ENCODE measurements around the gene MOB2. TPM values are rescaled to one million over a fixed set of nuclear protein-coding genes. Genes with fewer than 3 reads are reported as not detected.

Gene MOB2
- total RNA-seq, 2 donors from 2014 or later: 39.3 to 46.5 TPM

DNA sequence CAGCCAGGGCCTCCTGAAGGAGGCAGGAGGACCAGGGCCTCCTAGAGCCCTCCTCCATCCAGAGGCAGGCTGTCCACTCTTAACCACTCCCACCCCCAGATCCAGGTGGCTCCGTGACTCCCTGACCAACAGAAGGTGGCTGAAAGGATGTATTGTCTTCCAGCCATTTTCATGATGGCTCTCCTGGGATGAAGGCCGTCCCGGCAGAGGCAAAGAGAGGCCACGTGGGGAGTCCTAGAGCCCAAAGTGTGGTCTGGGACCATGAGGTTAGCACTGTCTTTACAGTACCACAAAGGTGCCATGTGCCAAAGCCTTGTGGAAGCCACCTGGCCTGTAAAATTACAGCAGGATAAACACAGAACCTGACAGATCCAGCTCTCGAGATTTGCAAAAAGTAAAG, 43.2 kb upstream of the MOB2 start:
- WGBS: 55% methylated on average over 5 of the region's 5 CpGs
- DNase-seq (ENCODE audit: low spot score): no peak
- Histone ChIP-seq H3K27ac (no peak overlapping the region), H3K36me3 (no peaks in the 10 kb centered on the region), H3K4me1 (replicated peaks) (peaks cover 23% of the 10 kb centered on the region), H3K27me3 (replicated peaks; ENCODE audit: insufficient read depth) (no peaks in the 10 kb centered on the region), H3K4me3 (no peak overlapping the region), H3K9me3 (no peaks in the 10 kb centered on the region)
- intact Hi-C loops (cut with DNase I): loop anchor here (5.0 kb wide), 1 partner anchor 77 kb away; no protein-coding TSS in a partner anchor
- TF ChIP-seq, protein P1, sequence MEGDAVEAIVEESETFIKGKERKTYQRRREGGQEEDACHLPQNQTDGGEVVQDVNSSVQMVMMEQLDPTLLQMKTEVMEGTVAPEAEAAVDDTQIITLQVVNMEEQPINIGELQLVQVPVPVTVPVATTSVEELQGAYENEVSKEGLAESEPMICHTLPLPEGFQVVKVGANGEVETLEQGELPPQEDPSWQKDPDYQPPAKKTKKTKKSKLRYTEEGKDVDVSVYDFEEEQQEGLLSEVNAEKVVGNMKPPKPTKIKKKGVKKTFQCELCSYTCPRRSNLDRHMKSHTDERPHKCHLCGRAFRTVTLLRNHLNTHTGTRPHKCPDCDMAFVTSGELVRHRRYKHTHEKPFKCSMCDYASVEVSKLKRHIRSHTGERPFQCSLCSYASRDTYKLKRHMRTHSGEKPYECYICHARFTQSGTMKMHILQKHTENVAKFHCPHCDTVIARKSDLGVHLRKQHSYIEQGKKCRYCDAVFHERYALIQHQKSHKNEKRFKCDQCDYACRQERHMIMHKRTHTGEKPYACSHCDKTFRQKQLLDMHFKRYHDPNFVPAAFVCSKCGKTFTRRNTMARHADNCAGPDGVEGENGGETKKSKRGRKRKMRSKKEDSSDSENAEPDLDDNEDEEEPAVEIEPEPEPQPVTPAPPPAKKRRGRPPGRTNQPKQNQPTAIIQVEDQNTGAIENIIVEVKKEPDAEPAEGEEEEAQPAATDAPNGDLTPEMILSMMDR (IDR thresholded peaks at IDR 0.05): no peak
- TF ChIP-seq POLR2AphosphoS5 (IDR thresholded peaks at IDR 0.05) (no peak), POLR2A (IDR thresholded peaks at IDR 0.05) (no peak)

DNA sequence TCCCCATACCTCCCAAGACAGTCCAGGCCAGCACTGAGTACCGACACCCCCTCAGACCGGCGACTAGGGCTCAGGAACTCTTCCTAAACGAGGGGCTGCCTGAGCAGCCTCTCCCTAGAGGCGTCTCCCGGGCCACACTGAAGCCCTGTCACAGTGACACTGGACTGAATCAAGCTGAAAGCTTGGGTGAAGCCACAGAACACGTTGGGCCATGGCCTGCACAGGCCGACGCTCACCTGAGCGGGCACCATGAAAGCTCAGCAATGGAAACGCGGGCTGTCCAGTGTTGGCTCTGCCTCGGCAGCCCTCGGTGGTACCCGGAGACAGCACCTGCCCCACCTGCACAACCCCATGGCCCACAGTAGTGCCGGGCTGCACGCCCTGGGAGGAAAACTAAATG, 42.7 kb upstream of the MOB2 start:
- 90% methylated on average over 16 of the region's 17 CpGs for WGBS
- no peak for DNase-seq (ENCODE audit: low spot score)
- H3K36me3 ChIP-seq: no peaks in the 10 kb centered on the region
- no peaks in the 10 kb centered on the region for H3K27me3 ChIP-seq (replicated peaks; ENCODE audit: insufficient read depth)
- no peaks in the 10 kb centered on the region for H3K9me3 ChIP-seq
- peaks cover 23% of the 10 kb centered on the region for H3K4me1 ChIP-seq (replicated peaks)
- TF ChIP-seq POLR2A (IDR thresholded peaks at IDR 0.05): no peak
- TF ChIP-seq, protein P1 (IDR thresholded peaks at IDR 0.05): no peak
- TF ChIP-seq POLR2AphosphoS5 (IDR thresholded peaks at IDR 0.05): no peak
- no peak overlapping the region for H3K4me3 ChIP-seq
- H3K27ac ChIP-seq: no peak overlapping the region
- intact Hi-C loops (cut with DNase I): no loop called here

DNA sequence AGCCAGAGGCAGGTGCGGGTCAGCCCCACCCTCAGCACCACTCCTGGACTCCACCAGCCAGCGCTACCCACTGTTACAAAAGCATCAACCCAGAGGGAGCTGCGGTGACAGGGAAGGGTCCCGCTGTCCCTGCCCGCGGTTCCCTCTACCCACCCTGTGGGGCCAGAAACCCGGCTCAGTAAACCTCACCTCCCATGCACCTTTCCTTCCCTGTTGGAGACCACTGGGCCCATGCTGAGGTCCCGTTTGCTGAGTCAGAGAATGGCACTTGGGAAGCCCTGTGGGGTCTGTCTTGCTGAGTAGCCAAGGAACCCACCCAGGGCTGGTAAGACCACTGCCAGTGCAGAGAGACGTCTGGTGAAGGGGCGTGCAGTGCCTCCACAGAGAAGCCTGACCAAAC, 42.1 kb upstream of the MOB2 start:
- WGBS: 90% methylated on average over 10 of the region's 10 CpGs
- intact Hi-C loops (cut with DNase I): no loop called here
- Histone ChIP-seq H3K27me3 (replicated peaks; ENCODE audit: insufficient read depth) (no peaks in the 10 kb centered on the region), H3K4me1 (replicated peaks) (peaks cover 23% of the 10 kb centered on the region), H3K4me3 (no peak overlapping the region), H3K27ac (no peak overlapping the region), H3K36me3 (no peaks in the 10 kb centered on the region), H3K9me3 (no peaks in the 10 kb centered on the region)
- no peak for DNase-seq (ENCODE audit: low spot score)
- TF ChIP-seq, protein P1 (IDR thresholded peaks at IDR 0.05): no peak
- TF ChIP-seq POLR2A (IDR thresholded peaks at IDR 0.05) (no peak), POLR2AphosphoS5 (IDR thresholded peaks at IDR 0.05) (no peak)

DNA sequence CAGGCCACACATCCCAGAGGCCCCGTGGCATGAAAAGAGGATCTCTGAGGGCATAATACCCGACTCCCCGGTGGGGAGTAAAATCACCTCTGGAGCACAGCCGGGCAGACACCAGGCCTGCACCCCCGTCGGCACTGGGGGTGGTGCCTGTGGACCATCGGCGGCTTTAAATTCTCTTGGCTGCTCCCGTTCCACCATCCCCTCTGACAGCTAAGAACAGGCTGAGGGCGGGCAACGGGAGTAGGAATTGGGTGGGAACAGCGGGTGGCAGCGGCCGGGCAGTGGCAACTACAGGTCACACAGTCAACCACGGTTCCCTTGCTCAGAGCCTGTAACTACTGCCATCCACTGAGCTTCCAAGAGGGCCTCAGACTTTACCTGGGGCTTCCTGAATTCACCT, 40.2 kb upstream of the MOB2 start:
- no peak overlapping the region for H3K4me3 ChIP-seq
- no peaks in the 10 kb centered on the region for H3K9me3 ChIP-seq
- intact Hi-C loops (cut with DNase I): no loop called here
- peaks cover 7% of the 10 kb centered on the region for H3K4me1 ChIP-seq (replicated peaks)
- no peak for DNase-seq (ENCODE audit: low spot score)
- TF ChIP-seq POLR2A (IDR thresholded peaks at IDR 0.05) (no peak), POLR2AphosphoS5 (IDR thresholded peaks at IDR 0.05) (no peak)
- TF ChIP-seq, protein P1 (IDR thresholded peaks at IDR 0.05): no peak
- H3K27me3 ChIP-seq (replicated peaks; ENCODE audit: insufficient read depth): no peaks in the 10 kb centered on the region
- no peak overlapping the region for H3K27ac ChIP-seq
- no peaks in the 10 kb centered on the region for H3K36me3 ChIP-seq
- WGBS: 89% methylated on average over 15 of the region's 15 CpGs

DNA sequence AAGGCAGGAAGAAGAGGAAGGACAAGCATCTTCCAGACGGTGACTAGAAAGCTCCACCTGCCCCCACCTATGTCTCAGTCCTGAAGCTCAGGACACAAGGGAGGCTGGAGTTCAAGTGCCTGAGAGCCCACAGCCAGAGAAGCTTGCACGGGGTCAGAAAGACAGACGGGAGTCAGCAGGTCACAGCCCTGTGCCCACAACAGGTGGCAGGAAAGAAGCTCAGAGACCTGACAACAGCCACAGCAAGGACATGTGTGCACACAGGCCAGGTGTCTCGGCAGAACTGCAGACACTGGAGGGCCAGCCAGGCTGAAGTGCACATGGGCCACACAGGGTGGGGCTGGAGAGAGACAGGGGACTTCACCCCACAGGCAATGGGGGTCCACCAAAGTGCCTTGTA, 37.2 kb upstream of the MOB2 start:
- intact Hi-C loops (cut with DNase I): no loop called here
- 62% methylated on average over 4 of the region's 4 CpGs for WGBS
- Histone ChIP-seq H3K4me3 (no peak overlapping the region), H3K4me1 (replicated peaks) (no peaks in the 10 kb centered on the region), H3K36me3 (no peaks in the 10 kb centered on the region), H3K27ac (no peak overlapping the region), H3K27me3 (replicated peaks; ENCODE audit: insufficient read depth) (no peaks in the 10 kb centered on the region), H3K9me3 (no peaks in the 10 kb centered on the region)
- DNase-seq (ENCODE audit: low spot score): no peak
- TF ChIP-seq, protein P1 (IDR thresholded peaks at IDR 0.05): no peak
- TF ChIP-seq POLR2AphosphoS5 (IDR thresholded peaks at IDR 0.05): no peak
- TF ChIP-seq POLR2A (IDR thresholded peaks at IDR 0.05): no peak

All from prostate gland (tissue), 2 donors.